ENCODE results near the gene RAB11FIP3.

Gene RAB11FIP3

DNA sequence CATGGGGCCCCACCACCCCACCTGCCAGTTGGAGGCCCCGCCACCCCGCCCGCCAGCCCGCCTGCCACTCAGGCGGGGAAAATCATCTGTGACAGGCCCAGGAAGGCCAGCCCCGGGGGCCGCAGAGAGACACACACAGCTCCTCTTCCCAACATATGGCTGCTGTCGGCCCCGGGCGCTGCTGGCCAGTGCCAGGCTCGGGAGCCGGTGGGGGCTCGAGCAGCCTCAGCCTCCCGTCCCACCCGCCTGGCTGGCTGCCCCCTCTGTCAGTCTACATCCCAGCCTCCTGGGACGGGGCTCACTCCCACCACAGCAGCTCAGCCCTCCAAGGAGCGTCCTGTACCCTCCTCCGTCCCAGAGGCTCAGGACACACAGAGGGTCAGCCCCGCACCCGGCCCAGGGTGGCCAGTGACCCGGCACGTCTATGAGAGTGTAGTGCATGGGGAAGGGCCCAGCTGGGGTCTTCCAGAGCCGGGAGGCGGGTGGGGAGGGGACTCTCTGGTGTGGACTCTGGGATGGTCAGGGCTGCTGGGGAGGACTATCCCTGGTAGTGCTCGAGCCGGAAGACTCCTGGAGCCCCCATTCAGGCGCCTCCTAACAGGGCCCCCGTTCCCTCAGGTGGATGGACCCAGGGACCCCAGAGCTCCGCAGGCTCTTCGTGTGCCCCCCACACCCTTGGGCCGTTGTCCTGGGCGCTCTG, 131.2 kb downstream of the RAB11FIP3 start:
- DNase-seq: no peak

DNA sequence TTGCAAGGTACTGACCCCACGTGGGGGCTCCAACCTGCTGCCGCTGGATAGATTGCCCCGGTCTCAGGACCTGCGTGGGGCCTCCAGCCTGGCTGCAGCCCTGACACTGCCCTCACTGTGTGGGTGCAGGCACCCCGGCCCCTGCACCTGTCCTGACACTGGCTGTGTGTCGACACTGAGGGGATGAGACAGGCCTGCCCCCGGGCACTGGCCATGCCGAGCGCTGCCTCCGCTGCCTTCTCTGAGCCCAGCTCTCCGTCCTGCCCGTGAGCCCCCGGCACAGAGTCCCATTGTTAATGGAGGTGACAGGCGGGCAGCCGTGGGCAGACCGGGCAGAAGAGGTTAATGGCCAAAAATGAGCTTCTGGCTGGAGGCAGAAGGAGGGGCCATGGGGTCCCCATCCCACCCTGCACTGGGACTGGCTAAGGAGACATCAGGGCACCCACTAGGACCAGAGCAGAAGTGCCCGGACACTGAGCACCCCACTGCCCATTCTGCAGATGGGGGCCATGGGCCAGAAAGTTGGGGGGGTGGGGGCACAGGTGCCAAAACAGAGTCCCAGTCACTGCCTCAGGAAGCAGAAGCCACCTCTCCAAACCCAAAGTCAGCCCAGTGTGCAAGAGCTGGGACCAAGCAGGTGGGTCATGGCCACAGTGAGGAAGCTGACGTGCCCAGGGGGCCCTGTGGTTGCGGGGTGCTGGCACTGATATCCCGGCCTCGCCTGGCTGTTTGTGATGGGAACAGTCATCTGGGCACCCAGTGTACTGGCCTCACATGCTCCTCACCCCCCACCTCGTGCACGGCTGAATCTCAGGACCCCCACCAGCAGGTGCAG, 132.2 kb downstream of the RAB11FIP3 start:
- no peak for DNase-seq

DNA sequence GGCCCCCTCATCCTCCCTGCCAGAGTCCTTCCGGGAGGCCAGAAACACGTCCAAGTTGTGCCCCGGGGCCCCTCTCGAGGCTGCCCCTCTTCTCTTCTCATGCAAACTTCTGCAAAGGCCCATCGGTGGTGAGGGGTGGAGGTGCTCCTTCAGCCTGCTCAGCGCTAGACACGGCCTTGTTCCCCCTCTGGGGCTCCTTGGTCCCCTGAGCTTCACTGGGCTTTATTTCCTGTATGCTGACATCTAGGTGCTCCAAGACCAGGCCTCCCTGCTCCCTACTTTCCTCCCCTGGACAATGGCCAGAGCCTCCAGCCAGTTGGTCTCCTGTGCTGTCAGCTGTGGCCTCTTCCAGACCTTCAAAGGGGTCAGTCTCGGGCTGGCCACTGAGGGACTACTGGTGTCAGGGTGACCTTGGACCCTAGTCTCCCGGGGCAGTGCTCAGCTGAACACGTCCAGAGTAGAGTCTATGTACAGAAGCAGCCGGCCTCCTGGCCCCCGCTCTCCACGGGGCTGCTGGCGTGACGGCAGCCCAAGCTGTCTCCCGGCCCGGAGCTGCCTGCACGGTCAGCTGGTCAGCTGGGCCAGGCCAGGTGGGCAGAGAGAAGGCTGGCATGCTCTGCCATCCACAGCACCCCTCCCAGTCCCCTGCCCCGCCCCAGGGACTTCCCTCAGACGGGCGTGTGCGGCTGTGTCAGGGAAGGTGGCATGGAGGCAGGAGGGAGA, 133.0 kb downstream of the RAB11FIP3 start:
- no peak for DNase-seq

DNA sequence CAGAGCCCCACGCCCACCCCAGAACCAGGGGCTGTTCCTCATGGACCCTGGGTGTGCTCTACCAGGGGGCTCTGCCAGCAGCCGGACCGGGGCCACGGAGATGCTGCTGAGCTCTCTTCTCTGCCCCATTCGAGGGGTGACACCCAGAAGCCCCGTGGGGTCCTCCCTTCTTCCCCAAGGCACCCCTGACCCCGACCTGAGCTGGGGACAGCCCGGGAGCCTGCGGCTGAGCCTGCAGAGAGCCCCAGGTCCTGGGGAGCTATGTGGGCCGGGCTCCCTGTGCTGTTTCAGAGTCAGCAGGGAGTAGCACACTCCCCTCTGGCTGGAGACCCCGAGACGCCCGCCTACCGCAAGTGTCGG, 133.6 kb downstream of the RAB11FIP3 start:
- no peak for DNase-seq

DNA sequence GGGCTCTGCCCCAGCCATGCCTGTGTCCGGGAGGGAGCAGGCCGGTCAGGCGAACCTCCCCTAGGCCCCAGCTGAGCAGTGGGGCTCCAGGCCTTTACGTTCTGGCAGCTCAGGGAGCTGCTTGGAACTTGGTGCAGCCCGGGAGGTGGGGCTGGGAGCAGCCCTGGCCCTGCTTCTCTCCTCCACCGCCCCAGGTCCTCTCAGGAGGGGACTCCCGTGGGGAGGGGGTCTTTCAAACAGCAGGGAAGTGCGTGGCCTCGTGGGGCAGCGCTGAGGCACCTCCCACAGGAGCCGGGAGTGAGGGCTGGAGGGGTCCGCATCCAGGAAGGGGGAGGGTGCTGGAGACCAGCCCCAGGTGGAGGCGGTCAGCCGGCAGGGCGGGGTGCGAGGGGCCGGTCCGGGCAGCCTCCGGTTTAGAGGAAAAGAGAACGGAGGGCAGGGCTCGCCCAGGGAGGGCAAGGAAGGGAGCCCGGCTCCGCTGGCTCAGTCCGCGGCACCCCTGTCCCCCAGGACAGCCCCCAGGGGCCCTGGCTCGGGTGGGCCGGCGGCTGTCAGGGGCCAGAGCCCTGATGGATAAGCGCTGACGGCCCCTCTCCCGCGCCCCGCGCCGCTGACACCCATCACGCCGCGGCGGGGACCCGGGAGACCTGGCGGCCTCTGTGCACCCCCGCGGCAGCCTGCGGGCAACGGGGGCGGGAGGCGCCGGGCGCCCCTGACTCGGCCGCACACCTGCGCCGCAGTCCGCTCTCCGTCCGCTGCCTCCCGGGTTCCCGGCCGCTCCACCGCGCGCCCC, 134.2 kb downstream of the RAB11FIP3 start:
- no peak for DNase-seq

DNA sequence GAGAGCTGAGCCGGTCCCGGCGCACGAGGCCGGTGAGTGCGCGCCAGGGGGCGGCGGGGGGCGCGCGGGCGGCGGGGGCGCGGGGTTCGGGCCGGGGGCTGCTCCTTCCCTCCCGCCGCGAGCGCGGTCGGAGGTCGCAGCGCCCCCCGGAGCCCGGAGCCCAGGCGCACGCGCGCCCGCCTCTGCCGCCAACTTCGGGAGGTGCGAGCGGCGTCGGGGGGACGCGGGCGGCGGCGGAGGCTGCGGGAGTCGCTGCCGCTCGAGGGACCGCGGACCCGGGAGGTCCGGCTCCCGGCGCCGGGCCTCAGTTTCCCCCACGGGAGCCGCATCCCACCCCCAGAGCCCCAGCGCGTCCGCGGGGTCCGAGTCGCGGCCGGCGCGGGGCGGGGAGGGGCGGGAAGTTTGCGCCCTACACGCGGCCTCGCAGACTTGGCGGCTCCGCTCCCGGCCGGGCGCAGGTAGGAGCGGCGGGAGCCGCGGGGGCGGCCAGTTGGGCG, 134.8 kb downstream of the RAB11FIP3 start, which contains the start of gene PRR35:
TSS of gene PRR35 (plus strand) at position 191 of the 497 bp plus-strand sequence. CDS start 2,901 bp downstream, outside the sequence.
- DNase-seq: no peak

DNA sequence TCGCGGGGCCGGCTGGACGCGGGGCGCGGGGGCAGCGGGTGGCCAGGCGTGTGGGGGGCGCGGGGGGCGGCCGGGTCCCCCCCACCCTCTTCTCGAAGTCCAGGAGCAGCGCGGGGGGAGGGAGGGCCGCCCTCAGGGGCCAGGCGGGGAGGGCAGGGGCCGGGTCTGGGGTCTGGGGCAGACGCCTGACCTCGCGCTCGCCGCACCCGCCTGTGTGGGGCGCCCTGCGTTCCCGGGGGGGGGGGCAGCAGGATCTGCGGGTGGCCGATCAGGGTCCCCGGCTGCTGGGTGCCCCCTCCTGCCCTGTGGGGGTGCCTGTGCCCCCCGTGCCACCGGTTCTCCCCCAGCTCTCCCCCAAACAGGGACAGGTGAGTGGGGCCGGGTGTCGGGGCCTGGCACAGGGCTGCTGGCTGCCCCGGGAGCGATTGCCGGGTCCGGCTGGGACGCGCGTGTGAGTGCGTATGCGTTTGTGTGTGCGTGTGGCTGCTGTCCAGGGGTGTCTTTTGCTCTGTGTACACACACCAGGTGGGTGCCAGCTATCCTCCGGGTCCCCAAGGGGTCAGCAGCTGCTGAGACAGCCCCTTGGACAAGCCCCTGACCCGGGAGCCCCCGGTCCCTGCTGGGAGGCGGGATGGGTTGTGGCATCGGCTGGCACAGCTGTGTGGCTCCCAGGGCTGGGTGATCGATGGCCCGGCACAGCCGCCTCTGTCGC, 135.4 kb downstream of the RAB11FIP3 start:
- no peak for DNase-seq

DNA sequence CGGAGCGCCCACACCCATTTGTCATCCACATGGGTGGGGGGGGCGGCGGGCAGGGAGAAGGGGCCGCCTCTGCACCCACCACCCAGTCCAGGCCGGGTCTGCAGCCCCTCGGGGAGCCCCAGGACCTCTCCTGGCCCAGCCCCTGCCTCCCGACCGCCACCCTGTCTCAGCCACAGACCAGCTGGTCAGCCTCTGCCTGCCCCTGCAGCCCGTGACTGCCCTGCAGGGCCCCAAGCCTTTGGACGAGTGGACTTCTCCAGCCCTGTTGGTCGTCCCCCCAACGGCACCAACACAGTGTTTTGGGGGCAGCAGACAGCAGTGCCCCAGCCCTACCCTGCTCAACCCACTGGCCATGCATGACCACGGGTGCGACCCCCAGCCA, 136.0 kb downstream of the RAB11FIP3 start:
- DNase-seq: no peak

DNA sequence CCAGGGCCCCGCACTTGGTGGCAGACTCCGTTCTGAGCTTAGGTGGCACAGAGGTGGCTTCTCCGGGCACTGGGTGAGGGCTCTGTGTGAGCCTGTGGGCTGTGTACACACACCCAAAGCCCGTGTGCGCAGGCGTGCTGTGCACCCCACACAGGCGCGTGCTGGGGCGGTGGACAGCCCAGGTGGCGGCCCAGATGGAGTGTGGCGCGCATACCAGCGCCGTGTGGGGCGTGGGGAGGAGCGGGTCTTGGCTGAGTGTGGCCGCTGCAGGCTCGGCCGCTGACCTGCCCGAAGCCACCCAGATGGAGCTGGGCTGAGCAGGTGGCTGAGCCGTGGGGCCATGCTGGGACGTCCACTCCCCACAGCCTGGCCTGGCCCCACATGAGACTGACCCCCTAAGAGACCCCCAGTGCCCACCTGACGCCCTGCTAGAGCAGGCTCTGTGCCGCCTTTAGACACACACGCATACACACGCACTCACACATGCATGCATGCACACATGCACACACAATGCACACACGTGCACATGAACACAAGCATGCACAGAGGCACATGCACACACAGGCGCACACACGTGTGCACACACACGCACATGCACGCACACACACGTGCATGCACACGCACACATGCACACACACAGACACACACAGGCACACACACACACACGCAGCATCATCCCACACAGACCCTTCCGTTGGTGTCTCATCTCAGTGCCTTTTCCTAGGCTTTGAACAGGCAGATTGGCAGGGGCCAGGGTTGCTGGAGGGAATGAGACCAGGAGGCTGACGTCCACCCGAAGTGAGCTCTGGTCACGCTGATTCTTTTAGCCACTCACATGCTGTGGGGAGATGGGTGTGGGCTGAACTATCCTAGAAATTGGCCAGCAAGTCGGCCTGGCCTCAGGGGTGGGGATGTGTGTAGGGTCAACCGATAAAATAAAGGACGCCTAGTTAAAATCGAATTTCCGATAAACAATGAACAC, 136.8 kb downstream of the RAB11FIP3 start:
- DNase-seq: no peak

DNA sequence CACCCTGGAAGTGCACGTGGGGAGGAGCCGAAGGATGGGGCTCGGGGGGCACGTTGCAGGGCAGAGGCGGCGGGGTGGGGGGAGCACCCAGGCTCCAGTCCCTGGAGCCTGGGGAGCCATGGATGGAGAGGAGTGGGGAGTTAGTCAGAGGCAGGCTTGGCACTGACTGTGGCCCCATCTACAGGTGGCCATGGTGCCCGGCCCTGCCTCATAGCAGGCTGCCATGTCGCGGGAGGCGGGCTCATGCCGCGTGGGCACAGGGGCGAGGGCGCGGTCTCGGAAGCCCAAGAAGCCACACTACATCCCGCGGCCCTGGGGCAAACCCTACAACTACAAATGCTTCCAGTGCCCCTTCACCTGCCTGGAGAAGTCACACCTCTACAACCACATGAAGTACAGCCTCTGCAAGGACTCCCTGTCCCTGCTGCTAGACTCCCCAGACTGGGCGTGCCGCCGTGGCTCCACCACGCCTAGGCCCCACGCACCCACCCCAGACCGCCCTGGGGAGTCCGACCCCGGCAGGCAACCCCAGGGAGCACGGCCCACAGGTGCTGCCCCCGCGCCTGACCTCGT, 137.7 kb downstream of the RAB11FIP3 start:
- DNase-seq: no peak

DNA sequence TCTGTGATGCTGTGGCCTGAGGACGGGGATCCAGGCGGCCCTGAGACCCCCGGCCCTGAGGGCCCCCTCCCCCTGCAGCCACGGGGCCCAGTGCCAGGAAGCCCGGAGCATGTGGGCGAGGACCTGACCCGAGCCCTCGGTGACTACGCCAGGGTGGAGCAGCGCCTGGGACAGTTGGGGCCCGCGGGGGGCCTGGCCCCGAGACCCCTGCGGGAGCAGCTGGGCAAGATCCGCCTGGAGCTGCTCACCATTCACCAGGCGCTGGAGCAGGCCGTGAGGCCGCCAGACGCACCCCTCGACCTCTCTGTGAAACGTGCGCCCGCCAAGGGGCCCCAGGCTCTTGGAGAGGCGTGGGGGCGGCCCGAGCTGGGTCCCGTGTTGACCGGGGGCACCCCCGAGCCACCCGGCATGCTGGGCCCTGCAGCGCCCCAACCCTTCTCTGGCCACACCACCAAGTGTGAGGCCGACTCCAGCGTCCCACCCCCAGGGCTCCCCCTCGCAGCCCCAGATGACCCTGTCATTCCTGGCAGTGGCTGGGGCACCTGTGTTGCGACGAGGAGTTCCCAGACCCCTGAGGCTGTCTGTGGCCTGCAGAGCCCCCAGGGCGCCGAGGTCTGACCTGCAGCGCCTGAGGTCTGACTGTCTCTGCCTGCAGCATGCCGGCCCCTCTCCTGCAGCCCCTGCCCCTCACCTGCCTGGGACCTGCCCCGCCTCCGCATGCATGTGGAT, 139.4 kb downstream of the RAB11FIP3 start:
- DNase-seq: no peak

DNA sequence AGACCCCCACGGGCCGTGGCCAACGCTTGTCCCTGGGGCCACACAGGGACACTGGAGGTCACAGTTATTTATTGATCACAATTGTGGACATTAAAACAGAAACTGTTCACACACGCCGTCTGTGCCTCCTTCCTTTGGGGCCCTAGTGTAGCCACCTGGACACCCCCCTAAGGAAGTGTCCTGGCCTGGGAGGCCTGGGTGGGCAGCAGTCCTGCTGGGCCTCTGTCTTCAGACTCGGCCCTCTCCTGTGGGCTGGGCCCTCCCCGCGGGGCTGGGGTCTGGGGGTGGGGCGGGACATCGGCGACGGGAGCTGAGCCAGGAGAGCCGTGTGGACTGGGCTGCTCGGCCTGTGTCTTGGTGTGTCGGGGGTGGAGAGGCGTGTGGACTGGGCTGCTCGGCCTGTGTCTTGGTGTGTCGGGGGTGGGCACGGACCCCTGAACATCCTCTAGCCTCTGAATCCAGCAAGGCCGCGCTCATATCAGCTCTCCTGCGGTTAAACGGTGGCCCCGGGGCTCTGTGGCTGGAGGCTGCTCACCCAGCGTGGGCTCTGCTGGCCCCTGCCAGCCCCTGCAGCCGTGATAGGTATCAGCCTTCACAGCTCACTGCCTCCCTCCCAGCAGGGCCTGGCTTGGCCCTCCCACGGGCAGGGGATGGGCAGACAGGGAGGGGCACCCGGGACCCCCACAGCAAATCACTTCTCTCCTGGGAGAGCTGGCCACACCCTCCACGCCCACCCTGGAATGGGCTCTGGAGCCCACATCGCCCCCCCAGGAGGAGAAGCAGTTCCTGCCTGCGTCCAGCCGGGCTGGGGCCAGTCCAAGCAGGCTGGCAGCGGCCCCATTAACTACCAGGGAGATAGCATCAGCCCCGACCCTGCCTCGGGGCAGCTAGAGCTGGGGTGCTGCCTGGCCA, 140.2 kb downstream of the RAB11FIP3 start:
- DNase-seq: no peak

DNA sequence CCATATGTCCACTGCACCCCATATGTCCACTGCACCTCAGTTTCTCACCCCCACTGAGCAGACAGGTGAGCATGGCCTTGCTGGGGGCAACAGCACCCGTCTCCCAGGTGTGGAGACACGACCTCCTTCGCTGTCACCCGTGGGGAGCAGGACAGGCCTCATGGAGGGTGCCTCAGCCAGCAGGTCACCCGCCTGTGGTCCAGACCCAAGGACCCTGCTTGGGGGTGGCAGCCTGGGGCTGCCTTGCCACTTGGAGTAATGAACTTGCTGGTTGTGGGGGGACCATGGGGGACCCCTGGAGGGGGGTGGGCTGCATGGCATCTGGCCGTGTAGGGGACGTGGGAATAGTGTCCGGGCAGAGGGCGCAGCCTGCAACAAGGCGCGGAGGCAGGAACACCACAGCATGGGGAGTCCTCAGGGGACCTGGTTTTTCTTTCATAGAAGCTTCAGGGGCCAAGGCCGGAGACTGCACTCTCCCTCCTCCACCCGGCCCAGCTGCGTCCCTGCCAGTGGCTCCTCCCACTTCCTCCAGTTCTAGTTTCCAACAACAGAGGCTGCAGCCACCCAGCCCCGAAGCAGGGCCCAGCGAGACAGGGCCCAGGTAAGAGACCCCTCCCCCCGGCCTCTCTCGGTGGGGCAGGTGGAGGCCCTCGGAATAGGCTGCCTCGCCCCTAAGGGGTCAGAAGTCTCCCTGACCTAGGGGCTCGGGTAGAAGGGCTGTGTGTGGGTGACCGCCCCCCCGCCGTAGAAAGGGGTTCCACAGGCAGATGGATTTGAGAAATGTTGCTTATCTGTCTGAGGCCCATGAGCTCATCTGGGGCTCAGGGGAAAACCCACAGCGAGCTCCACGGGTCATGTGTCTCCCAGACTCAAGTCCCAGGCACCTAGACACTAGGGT, 141.3 kb downstream of the RAB11FIP3 start, which contains the start of gene NHLRC4:
TSS of gene NHLRC4 (plus strand) at position 531 of the 898 bp plus-strand sequence. CDS start 1,043 bp downstream, outside the sequence.
- DNase-seq: no peak

DNA sequence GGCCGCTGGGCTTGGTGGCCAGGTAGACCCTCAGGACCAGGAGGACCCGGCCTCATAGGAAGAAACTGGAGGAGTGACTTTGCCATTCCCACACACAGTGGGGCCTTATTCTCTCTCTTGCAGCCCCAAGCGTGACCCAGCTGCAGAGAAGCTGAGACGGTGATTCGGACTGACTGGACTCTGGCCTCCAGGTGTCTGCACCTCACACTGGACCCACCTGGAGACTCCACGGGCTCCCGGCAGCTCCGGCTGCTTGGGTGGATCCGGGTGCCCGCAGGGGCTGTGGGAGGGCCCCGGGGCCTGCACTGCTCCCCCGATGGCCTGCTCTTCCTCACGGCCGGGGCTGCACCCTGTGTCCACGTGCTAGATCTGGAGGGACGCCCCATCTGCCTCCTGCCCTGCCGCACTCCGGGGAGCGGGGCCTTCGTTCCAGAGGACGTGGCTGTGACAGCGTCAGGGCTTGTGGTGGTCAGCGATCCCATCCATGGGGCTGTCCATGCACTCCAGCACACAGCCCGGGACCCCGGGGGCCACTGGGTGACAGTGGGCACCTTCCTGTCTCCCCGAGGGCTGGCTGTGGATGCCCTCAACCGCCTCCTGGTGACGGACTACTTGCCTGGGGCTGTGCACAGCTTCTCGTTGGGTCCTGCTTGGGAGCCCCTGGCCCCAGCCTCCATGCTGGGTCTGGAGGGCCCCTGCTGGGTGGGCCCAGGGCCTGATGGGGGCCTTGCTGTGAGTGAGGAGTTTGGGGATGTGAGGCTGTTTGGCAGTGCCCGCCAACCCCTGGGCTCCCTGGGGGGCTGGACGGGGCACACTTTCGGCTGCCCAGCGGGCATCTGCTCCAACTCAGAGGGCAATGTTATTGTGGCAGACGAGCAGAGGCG, 142.2 kb downstream of the RAB11FIP3 start:
- DNase-seq: no peak

DNA sequence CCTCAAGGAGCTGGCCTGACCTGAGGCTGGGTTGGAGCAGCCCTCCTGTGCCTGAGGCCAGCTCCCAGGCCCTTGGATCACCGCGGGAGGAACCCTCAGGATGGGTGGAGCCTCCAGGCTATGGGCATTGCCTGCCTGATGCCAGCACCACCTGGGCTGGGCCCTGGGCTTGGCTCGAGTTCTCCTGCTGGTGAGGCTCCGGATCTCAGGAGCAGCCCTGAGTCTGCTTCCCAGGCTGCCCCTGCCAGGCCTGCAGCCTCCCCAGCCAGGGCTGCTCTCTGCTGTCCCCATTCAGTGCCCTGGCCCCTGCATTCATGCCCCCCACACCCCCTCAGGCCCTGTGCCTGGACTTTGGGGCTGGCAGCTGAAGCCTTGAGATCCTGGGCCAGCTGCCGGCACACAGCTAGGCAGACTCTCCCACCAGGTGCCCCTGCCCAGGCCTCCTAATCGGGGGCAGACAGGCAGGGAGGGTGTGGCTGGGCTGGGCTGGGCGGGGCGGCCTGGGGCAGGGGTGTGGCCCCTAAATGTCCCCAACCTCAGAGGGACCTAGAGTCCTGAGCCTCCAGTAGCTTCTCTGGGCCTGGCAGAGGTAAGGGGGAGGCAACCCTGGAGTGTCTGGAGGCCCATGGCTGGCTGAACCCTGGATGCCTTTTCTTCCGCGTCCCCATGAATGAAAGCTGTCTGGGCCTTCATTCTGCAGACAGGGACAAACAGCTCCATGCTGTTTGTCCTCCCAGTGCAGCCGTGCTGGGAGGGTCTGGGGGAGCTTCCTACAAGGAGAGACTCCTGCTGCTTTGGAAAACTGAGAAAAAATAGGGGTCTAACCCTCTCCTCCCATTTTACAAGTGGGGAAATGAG, 143.2 kb downstream of the RAB11FIP3 start:
- no peak for DNase-seq

Data from T1000 (cell line).